ENCODE results near the gene IFIT1. TPM values are rescaled to one million over a fixed set of nuclear protein-coding genes. Genes with fewer than 3 reads are reported as not detected.

The IFIT1 gene
- total and polyA plus RNA-seq, 9 of the 15 experiments (the other 6 are each of a cell fraction or from before 2014, with no cell fraction given) = 0.03 to 0.40 (median 0.18) TPM

DNA sequence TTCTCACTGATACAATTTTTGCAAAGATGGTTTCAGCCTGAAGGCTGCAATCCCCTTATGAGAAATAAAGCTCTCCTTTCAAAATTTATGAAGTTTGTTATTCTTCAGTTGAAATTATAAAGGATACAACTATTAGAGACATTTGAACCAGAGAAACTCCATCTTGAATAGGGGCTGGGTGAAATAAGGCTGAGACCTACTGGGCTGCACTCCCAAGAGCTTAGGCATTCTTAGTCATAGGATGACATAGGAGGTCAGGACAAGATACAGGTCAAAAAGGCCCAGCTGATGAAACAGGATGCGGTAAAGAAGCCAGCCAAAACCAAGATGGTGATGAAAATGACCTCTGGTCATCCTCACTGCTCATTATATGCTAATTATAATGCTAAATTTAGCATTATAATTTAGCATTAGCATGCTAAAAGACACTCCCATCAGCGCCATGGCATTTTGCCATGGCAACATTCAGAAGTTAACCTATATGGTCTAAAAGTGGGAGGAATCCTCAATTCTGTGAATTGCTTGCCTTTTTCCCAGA, 37.0 kb upstream of the IFIT1 start:
- Histone ChIP-seq H3K36me3 (ENCODE audit: control insufficient read depth, insufficient read depth, low read length) (no peaks in the 10 kb centered on the region), H3K4me3 (no peak overlapping the region), H3K27me3 (ENCODE audit: control insufficient read depth in 2 of 2, insufficient read depth in 2 of 2, low read length in 2 of 2) (no peaks in the 10 kb centered on the region), H3K9me1 (ENCODE audit: control insufficient read depth, insufficient read depth, low read length) (no peaks in the 10 kb centered on the region), H3K9me3 (replicated peaks; ENCODE audit: control insufficient read depth, insufficient read depth, low read depth, low read length) (no peaks in the 10 kb centered on the region; the same call in 1 of the 2 replicates), H3K27ac (ENCODE audit: extremely low read depth, low read depth, low read length) (no peak overlapping the region), H2AFZ (ENCODE audit: low read depth, low read length) (no peak overlapping the region), H3K79me2 (ENCODE audit: control insufficient read depth, insufficient read depth, low read length) (no peaks in the 10 kb centered on the region), H4K20me1 (replicated peaks; ENCODE audit: control insufficient read depth, insufficient read depth, low read length) (no peaks in the 10 kb centered on the region), H3K9ac (ENCODE audit: insufficient read depth in 1 of 2, low read depth in 2 of 2, low read length in 2 of 2) (no peak overlapping the region), H3K4me2 (ENCODE audit: insufficient read depth, low read length) (no peak overlapping the region), H3K4me1 (replicated peaks in 1 of 2; ENCODE audit: control insufficient read depth in 2 of 2, insufficient read depth in 2 of 2, low read length in 2 of 2) (peaks cover 5 to 28% of the 10 kb centered on the region in 2 experiments; a peak in 4 of 5 replicates)
- intact Hi-C loops (cut with micrococcal nuclease) (no loop called here), in situ Hi-C loops (cut with MboI) (no loop called here)
- BruUV-seq (replicated peaks) = no TSS peak
- WGBS (ENCODE audit: insufficient coverage, low coverage, missing lambda C conversion rate) = 17% methylated on average over 2 of the region's 2 CpGs
- peak; percentile 38; the same call in 2 of the 3 replicates for ATAC-seq
- DNase-seq (ENCODE audit: extremely low read depth in 1 of 4, low spot score in 3 of 4) = peak in 1 of 4 experiments; percentile 35
- no peak for FAIRE-seq
- ChIA-PET POLR2A (interaction anchor here (0.6 kb wide), 1 partner anchor 14 kb away, joined by 3 read pairs; no protein-coding TSS in a partner anchor), CTCF (ENCODE audit: low intra/inter-chr PET ratio) (no interaction called here)
- TF ChIP-seq ZNF696 (CRISPR knock-in tag; conservative IDR thresholded peaks at IDR 0.05) = no peak
- TF ChIP-seq, protein P1, sequence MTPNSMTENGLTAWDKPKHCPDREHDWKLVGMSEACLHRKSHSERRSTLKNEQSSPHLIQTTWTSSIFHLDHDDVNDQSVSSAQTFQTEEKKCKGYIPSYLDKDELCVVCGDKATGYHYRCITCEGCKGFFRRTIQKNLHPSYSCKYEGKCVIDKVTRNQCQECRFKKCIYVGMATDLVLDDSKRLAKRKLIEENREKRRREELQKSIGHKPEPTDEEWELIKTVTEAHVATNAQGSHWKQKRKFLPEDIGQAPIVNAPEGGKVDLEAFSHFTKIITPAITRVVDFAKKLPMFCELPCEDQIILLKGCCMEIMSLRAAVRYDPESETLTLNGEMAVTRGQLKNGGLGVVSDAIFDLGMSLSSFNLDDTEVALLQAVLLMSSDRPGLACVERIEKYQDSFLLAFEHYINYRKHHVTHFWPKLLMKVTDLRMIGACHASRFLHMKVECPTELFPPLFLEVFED (CRISPR knock-in tag; conservative IDR thresholded peaks at IDR 0.05) = peak; percentile 71; the same call in 1 of the 2 replicates
- TF ChIP-seq, protein P2, sequence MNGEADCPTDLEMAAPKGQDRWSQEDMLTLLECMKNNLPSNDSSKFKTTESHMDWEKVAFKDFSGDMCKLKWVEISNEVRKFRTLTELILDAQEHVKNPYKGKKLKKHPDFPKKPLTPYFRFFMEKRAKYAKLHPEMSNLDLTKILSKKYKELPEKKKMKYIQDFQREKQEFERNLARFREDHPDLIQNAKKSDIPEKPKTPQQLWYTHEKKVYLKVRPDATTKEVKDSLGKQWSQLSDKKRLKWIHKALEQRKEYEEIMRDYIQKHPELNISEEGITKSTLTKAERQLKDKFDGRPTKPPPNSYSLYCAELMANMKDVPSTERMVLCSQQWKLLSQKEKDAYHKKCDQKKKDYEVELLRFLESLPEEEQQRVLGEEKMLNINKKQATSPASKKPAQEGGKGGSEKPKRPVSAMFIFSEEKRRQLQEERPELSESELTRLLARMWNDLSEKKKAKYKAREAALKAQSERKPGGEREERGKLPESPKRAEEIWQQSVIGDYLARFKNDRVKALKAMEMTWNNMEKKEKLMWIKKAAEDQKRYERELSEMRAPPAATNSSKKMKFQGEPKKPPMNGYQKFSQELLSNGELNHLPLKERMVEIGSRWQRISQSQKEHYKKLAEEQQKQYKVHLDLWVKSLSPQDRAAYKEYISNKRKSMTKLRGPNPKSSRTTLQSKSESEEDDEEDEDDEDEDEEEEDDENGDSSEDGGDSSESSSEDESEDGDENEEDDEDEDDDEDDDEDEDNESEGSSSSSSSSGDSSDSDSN (IDR thresholded peaks at IDR 0.05; ENCODE audit: borderline replicate concordance in 1 of 2, low read depth in 2 of 2, low read length in 2 of 2) = no peak
- TF ChIP-seq POLR2A (conservative IDR thresholded peaks at IDR 0.05) = no peak
- peak; percentile 53 for TF ChIP-seq RFX1 (IDR thresholded peaks at IDR 0.05)
- TF ChIP-seq FUS (optimal IDR thresholded peaks at IDR 0.05; ENCODE audit: low read depth, low read length) = no peak
- peak; percentile 98 for TF ChIP-seq ZNF311 (CRISPR knock-in tag; IDR thresholded peaks at IDR 0.05)
- TF ChIP-seq, protein P3, sequence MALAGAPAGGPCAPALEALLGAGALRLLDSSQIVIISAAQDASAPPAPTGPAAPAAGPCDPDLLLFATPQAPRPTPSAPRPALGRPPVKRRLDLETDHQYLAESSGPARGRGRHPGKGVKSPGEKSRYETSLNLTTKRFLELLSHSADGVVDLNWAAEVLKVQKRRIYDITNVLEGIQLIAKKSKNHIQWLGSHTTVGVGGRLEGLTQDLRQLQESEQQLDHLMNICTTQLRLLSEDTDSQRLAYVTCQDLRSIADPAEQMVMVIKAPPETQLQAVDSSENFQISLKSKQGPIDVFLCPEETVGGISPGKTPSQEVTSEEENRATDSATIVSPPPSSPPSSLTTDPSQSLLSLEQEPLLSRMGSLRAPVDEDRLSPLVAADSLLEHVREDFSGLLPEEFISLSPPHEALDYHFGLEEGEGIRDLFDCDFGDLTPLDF (CRISPR knock-in tag; IDR thresholded peaks at IDR 0.05) = no peak
- TF ChIP-seq JUNB (CRISPR knock-in tag; conservative IDR thresholded peaks at IDR 0.05) = no peak
- TF ChIP-seq, protein P4, sequence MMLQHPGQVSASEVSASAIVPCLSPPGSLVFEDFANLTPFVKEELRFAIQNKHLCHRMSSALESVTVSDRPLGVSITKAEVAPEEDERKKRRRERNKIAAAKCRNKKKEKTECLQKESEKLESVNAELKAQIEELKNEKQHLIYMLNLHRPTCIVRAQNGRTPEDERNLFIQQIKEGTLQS (IDR thresholded peaks at IDR 0.05) = peak; percentile 65
- TF ChIP-seq, protein P4 (CRISPR knock-in tag; conservative IDR thresholded peaks at IDR 0.05) = no peak
- TF ChIP-seq, protein P5, sequence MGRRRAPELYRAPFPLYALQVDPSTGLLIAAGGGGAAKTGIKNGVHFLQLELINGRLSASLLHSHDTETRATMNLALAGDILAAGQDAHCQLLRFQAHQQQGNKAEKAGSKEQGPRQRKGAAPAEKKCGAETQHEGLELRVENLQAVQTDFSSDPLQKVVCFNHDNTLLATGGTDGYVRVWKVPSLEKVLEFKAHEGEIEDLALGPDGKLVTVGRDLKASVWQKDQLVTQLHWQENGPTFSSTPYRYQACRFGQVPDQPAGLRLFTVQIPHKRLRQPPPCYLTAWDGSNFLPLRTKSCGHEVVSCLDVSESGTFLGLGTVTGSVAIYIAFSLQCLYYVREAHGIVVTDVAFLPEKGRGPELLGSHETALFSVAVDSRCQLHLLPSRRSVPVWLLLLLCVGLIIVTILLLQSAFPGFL (CRISPR knock-in tag; IDR thresholded peaks at IDR 0.05) = no peak
- TF ChIP-seq, protein P6, sequence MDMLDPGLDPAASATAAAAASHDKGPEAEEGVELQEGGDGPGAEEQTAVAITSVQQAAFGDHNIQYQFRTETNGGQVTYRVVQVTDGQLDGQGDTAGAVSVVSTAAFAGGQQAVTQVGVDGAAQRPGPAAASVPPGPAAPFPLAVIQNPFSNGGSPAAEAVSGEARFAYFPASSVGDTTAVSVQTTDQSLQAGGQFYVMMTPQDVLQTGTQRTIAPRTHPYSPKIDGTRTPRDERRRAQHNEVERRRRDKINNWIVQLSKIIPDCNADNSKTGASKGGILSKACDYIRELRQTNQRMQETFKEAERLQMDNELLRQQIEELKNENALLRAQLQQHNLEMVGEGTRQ (CRISPR knock-in tag; IDR thresholded peaks at IDR 0.05) = no peak
- TF ChIP-seq U2AF1 (optimal IDR thresholded peaks at IDR 0.05; ENCODE audit: low read depth, low read length) = no peak
- no peak for TF ChIP-seq KAT2B (IDR thresholded peaks at IDR 0.05; ENCODE audit: low read depth, low read length)
